ENCODE measurements around the gene ZKSCAN5. TPM values are rescaled to one million over a fixed set of nuclear protein-coding genes. Genes with fewer than 3 reads are reported as not detected.

The ZKSCAN5 gene
- total and polyA plus RNA-seq, 2 of the 8 experiments (the other 6 are each of a cell fraction or from before 2014, with no cell fraction given): 5.3 to 13.5 TPM

DNA sequence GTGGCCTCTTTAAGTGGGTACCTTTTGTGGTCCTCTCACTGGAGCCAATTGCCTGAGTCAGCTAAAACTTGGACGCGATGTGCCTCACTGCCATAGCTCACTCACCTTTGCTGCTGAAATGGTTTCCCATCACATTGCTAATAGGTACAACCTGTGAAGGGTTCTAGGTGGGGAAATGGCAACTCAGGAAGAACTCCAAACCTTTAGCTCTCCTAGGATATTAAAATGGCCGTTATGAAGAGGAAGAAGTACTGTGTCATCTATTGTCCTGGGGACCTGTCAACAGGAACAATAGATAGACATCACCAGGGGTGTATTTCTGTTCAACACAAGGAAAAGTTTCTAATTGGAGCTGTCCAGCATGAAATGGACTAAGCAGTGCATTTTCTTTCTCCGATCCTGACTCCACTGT is 52.7 kb downstream of the ZKSCAN5 start:
- no peaks in the 10 kb centered on the region for H3K9me3 ChIP-seq (ENCODE audit: insufficient read depth in 2 of 2, low read depth in 1 of 2, low read length in 1 of 2)
- ChIA-PET POLR2A (ENCODE audit: partially characterized antibody) (interaction anchor here (1.0 to 3.5 kb wide), 15 partner anchors 10 to 98 kb away, joined by 3 to 56 read pairs (median 8); partner anchors contain the start of genes TMEM225B, ZKSCAN5, ZNF394 and ZNF789), CTCF (ENCODE audit: partially characterized antibody) (interaction anchor here (0.7 to 2.1 kb wide), 4 partner anchors 22 to 434 kb away, joined by 3 to 13 read pairs (median 3); partner anchors contain the start of genes ZNF394 and ZSCAN25)
- no peak overlapping the region for H2AFZ ChIP-seq (ENCODE audit: low read length)
- peaks cover 3% of the 10 kb centered on the region for H3K23me2 ChIP-seq (ENCODE audit: low read depth, low read length)
- no peaks in the 10 kb centered on the region for H3K27me3 ChIP-seq (replicated peaks in 1 of 4; ENCODE audit: control insufficient read depth in 3 of 4, extremely low read depth in 1 of 4, insufficient read depth in 3 of 4, low read length in 3 of 4)
- H2BK15ac ChIP-seq (ENCODE audit: low read length): no peak overlapping the region
- peaks cover 0 to 8% of the 10 kb centered on the region in 2 experiments for H4K20me1 ChIP-seq (replicated peaks in 1 of 2; ENCODE audit: control insufficient read depth in 1 of 2, insufficient read depth in 2 of 2, low read length in 2 of 2)
- no peak for FAIRE-seq
- no peak overlapping the region for H4K8ac ChIP-seq (ENCODE audit: extremely low read depth, insufficient read depth, low read length)
- no peak overlapping the region for H2BK20ac ChIP-seq (ENCODE audit: low read length)
- no peak overlapping the region for H3K23ac ChIP-seq (ENCODE audit: insufficient read length)
- no peak overlapping the region for H2BK5ac ChIP-seq (ENCODE audit: low read depth, low read length)
- H2BK12ac ChIP-seq (ENCODE audit: low read depth, low read length): no peak overlapping the region
- H3K4me3 ChIP-seq (ENCODE audit: extremely low read depth in 1 of 4, insufficient read depth in 2 of 4, low read depth in 3 of 4, low read length in 4 of 4): peak overlapping the region; percentile 78 to 100 (median 96); a peak in 7 of 8 replicates
- TF ChIP-seq MAFK (IDR thresholded peaks at IDR 0.05; ENCODE audit: low read depth, low read length) (peak; percentile 38; the same call in 1 of the 2 replicates), KDM5A (IDR thresholded peaks at IDR 0.05; ENCODE audit: low read length) (no peak)
- H3K18ac ChIP-seq (ENCODE audit: extremely low read depth, low read length): no peak overlapping the region
- no peak overlapping the region for H3K27ac ChIP-seq (ENCODE audit: low read depth, low read length)
- H4K5ac ChIP-seq (ENCODE audit: insufficient read length, low read depth, low read length): no peak overlapping the region
- no peak overlapping the region for H3K56ac ChIP-seq (replicated peaks; ENCODE audit: insufficient read length, low read depth, low read length)
- peak overlapping the region; percentile 80 to 99 (median 92); a peak in 6 of 7 replicates for H3K9ac ChIP-seq (replicated peaks in 1 of 4; ENCODE audit: extremely low read depth in 1 of 4, low read depth in 3 of 4, low read length in 3 of 4)
- peaks cover 5 to 38% of the 10 kb centered on the region in 2 experiments for H3K79me2 ChIP-seq (ENCODE audit: control insufficient read depth in 1 of 2, insufficient read depth in 2 of 2, low read length in 2 of 2)
- no peak overlapping the region for H3K14ac ChIP-seq (ENCODE audit: insufficient read length)
- H2AK5ac ChIP-seq (ENCODE audit: low read depth, low read length): no peak overlapping the region
- WGBS, 2 experiments (ENCODE audit: extremely low coverage in 1 of 2, insufficient coverage in 1 of 2, insufficient read length in 1 of 2, insufficient replicate concordance in 2 of 2, low coverage in 1 of 2, low lambda C conversion rate in 2 of 2, missing lambda C conversion rate in 1 of 2): 93% methylated on average over 4 of the region's 4 CpGs; no CpG with 5 or more reads in 1 of the 2 experiments
- peaks cover 7% of the 10 kb centered on the region for H3K79me1 ChIP-seq (ENCODE audit: low read depth, low read length)
- no peak overlapping the region for H4K91ac ChIP-seq (replicated peaks; ENCODE audit: insufficient read length, low read length)
- peaks cover 0 to 7% (median 0%) of the 10 kb centered on the region in 4 experiments; a peak in 5 of 7 replicates for H3K4me1 ChIP-seq (replicated peaks in 1 of 4; ENCODE audit: control insufficient read depth in 3 of 4, insufficient read depth in 4 of 4, low read length in 3 of 4)
- peaks cover 9 to 28% (median 19%) of the 10 kb centered on the region in 4 experiments for H3K36me3 ChIP-seq (ENCODE audit: control insufficient read depth in 2 of 4, insufficient read depth in 4 of 4, low read length in 3 of 4)
- H3K4me2 ChIP-seq (ENCODE audit: insufficient read depth in 1 of 2, low read depth in 2 of 2, low read length in 2 of 2): peak overlapping the region; percentile 79 to 93
- H2BK120ac ChIP-seq (replicated peaks; ENCODE audit: low read depth, low read length): no peak overlapping the region
- no peak overlapping the region for H3K4ac ChIP-seq (replicated peaks; ENCODE audit: insufficient read length, low read depth, low read length)
- DNase-seq (ENCODE audit: low read depth in 1 of 2, low spot score in 2 of 2): no peak
